ENCODE measurements around the gene ZPR1. TPM values are rescaled to one million over a fixed set of nuclear protein-coding genes. Genes with fewer than 3 reads are reported as not detected.

Gene ZPR1
- total RNA-seq, 1 donor from 2014 or later = 69.0 TPM

DNA sequence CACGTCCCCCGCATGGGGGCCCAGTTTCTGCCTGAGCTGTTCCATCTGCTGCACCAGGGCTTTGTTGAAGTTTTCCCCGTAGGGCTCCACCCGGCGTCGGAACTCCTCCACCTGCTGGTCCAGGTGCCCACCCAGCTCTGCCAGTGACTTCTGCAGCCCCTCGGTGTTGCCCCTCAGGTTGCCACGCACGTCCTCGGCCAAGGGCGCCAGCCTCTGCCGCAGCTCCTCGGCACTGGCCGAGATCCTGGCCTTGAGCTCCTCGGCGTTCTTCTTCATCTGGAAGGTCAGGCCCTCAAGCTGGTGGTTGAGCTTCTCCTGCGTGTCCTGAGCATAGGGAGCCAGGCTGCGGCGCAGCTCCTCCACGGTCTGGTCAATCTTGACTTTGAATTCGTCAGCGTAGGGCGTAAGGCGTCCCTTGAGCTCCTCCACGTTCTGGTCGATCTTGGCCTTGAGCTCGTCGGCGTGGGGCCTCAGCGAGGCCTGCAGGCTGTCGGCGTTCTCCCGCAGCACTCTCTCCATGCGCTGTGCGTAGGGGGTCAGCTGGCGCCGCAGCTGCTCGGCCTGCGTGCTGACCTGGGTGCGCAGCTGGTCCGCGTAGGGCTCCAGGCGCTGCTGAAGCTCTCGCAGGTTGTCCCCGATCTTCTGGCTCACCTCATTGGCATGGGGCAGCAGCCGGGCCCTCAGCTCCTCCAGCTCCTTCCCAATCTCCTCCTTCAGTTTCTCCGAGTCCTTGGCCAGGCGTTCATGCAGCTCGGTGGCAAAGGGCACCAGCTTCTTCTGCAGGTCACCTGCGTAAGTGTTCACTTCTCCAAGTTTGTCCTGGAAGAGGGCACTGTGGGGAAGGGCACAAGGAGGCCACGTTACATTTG lies 33.5 kb upstream of the ZPR1 start:
- CTCF ChIA-PET = interaction anchor here (1.0 kb wide), 1 partner anchor 15 kb away, joined by 3 read pairs; no protein-coding TSS in a partner anchor
- POLR2A ChIA-PET = no interaction called here
- Mint-ChIP-seq H3K4me1 (no peaks in the 10 kb centered on the region), H3K9me3 (no peaks in the 10 kb centered on the region), H3K36me3 (ENCODE audit: low read depth) (no peaks in the 10 kb centered on the region), H3K4me3 (no peak overlapping the region), H3K27ac (no peak overlapping the region), H3K27me3 (peaks cover under 1% of the 10 kb centered on the region)
- DNase-seq (no peak), ATAC-seq (ENCODE audit: low read depth) (no peak)
- TF ChIP-seq, protein P1, sequence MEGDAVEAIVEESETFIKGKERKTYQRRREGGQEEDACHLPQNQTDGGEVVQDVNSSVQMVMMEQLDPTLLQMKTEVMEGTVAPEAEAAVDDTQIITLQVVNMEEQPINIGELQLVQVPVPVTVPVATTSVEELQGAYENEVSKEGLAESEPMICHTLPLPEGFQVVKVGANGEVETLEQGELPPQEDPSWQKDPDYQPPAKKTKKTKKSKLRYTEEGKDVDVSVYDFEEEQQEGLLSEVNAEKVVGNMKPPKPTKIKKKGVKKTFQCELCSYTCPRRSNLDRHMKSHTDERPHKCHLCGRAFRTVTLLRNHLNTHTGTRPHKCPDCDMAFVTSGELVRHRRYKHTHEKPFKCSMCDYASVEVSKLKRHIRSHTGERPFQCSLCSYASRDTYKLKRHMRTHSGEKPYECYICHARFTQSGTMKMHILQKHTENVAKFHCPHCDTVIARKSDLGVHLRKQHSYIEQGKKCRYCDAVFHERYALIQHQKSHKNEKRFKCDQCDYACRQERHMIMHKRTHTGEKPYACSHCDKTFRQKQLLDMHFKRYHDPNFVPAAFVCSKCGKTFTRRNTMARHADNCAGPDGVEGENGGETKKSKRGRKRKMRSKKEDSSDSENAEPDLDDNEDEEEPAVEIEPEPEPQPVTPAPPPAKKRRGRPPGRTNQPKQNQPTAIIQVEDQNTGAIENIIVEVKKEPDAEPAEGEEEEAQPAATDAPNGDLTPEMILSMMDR (IDR thresholded peaks at IDR 0.05) = no peak
- intact Hi-C loops (cut with micrococcal nuclease) = no loop called here

DNA sequence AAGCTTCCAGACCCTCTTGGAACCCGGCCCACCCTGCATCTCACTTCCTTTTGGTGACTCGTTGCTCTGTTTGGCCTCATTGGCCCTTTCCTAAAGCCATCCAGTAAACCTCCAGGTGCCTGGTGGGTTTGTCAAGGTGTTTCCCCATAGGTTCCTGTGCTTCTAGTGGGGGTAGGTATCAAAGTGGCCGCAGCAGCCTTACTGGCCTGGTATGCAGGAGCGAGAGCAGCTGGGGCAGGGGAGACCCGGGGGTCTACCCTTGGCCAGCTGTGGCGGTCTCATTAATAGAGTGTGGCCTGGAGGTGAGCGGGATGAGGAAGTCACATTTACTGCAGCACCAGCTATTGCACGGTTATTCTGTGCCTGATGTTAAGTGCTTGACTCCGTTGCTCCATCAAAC lies 31.2 kb upstream of the ZPR1 start:
- POLR2A ChIA-PET = no interaction called here
- Mint-ChIP-seq H3K4me1 (no peaks in the 10 kb centered on the region), H3K4me3 (no peak overlapping the region), H3K9me3 (no peaks in the 10 kb centered on the region), H3K36me3 (ENCODE audit: low read depth) (no peaks in the 10 kb centered on the region), H3K27me3 (no peaks in the 10 kb centered on the region), H3K27ac (no peak overlapping the region)
- TF ChIP-seq, protein P1 (IDR thresholded peaks at IDR 0.05) = no peak
- ATAC-seq (ENCODE audit: low read depth) = no peak
- DNase-seq = no peak
- intact Hi-C loops (cut with micrococcal nuclease) = no loop called here
- CTCF ChIA-PET = no interaction called here

DNA sequence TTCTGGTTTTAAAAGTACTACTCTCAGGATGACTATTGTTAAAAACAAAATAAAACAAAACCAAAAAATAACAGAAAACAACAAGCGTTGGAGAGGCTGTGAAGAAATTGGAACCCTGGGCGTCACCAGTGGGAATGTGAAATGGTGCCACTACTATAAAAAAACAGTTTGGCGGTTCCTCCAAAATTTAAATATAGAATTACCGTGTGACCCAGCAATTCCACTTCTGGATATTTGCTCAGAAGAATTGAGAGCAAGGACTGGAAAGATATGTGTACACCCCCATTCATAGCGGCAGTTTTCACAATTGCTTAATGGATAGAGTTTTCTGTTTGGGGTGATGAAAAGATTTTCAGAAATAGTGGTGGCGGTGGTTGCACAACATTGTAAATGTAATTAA lies 26.7 kb upstream of the ZPR1 start:
- TF ChIP-seq, protein P1 (IDR thresholded peaks at IDR 0.05) = no peak
- H3K36me3 Mint-ChIP-seq (ENCODE audit: low read depth) = no peaks in the 10 kb centered on the region
- intact Hi-C loops (cut with micrococcal nuclease) = no loop called here
- DNase-seq (no peak), ATAC-seq (ENCODE audit: low read depth) (no peak)
- H3K27ac Mint-ChIP-seq = no peak overlapping the region
- POLR2A ChIA-PET = no interaction called here
- no peak overlapping the region for H3K4me3 Mint-ChIP-seq
- CTCF ChIA-PET = no interaction called here
- H3K4me1 Mint-ChIP-seq = no peaks in the 10 kb centered on the region
- no peaks in the 10 kb centered on the region for H3K9me3 Mint-ChIP-seq
- H3K27me3 Mint-ChIP-seq = peaks cover 2% of the 10 kb centered on the region

DNA sequence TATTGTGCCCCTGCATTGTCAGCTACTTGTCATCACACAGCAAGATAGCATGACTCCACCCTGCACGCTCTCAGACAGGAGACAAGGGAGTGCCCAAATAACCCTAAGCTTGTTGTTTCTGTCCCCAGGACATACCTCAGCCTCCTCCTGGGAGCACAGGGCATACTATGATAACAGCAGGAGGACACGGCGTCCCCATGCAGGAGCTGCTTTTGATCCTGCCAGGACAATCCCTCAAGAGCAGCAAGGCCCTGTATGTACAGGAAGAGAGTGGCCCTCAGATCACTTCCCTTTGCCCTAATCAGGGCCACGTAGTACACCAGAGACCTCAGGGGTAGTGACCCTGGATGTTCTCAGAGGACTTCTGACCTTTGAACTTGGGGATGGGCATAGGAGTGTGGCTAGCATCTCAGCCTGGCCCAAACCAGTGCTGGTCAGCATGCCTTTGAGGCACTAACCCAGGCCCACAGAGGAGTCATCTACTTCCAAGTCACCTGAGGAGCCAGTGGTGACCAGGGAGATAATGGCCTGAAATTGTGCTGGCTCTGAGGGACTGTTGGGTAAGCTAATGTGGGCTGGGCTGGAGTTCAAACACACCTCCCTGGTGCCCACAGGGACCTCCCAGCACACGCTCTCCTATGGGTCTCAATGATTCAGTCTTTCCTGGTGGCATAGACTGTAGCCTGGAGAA lies 26.1 kb upstream of the ZPR1 start:
- H3K36me3 Mint-ChIP-seq (ENCODE audit: low read depth) = no peaks in the 10 kb centered on the region
- no peaks in the 10 kb centered on the region for H3K4me1 Mint-ChIP-seq
- TF ChIP-seq, protein P1 (IDR thresholded peaks at IDR 0.05) = no peak
- ATAC-seq (ENCODE audit: low read depth) (no peak), DNase-seq (no peak)
- POLR2A ChIA-PET = no interaction called here
- no peaks in the 10 kb centered on the region for H3K9me3 Mint-ChIP-seq
- peaks cover 5% of the 10 kb centered on the region for H3K27me3 Mint-ChIP-seq
- intact Hi-C loops (cut with micrococcal nuclease) = no loop called here
- no peak overlapping the region for H3K4me3 Mint-ChIP-seq
- CTCF ChIA-PET = no interaction called here
- no peak overlapping the region for H3K27ac Mint-ChIP-seq

DNA sequence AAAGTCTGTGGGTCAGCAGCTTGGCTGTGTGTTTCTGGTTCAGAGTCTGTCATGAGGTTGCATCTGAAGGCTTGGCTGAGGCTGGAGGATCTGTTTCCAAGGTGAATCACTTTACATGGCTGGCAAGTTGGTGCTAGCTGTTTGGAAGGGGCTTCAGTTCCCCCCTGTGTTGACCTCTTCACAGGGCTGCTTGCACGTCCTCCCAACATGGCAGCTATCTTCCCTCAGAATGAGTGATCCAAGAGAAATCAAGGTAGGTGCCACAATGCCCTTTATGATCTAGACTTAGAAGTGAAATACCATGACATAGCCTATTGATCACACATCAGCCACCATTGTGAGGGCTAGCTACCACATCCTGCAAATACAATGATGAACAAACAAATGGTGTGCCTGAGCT lies 25.3 kb upstream of the ZPR1 start:
- Mint-ChIP-seq H3K4me3 (no peak overlapping the region), H3K27ac (no peak overlapping the region), H3K27me3 (peaks cover 6% of the 10 kb centered on the region), H3K4me1 (no peaks in the 10 kb centered on the region), H3K36me3 (ENCODE audit: low read depth) (no peaks in the 10 kb centered on the region), H3K9me3 (no peaks in the 10 kb centered on the region)
- ChIA-PET POLR2A (no interaction called here), CTCF (no interaction called here)
- intact Hi-C loops (cut with micrococcal nuclease) = no loop called here
- no peak for ATAC-seq (ENCODE audit: low read depth)
- no peak for DNase-seq
- TF ChIP-seq, protein P1 (IDR thresholded peaks at IDR 0.05) = no peak

Data from activated B cell treated with CpG ODN at 0.5 μM for 24 hours (primary cell).